Colonic mucosa (tissue), 4 donors: ENCODE data around the gene OR5B2. TPM values are rescaled to one million over a fixed set of nuclear protein-coding genes. Genes with fewer than 3 reads are reported as not detected.

ENCODE experiments used
- DNase-seq: peaks from one replicate; pipeline ENCODE4 v3.0.0-alpha.2; 2020
- H3K27ac ChIP-seq: fragments of 200-600 bp; one replicate; pipeline ENCODE4 v1.8.0; 2021
- H3K27me3 ChIP-seq: fragments of 200-600 bp; one replicate; pipeline ENCODE4 v1.8.0; 2021
- H3K36me3 ChIP-seq: fragments of 200-600 bp; one replicate; pipeline ENCODE4 v1.8.0; 2021
- H3K4me1 ChIP-seq: fragments of 200-600 bp; one replicate; pipeline ENCODE4 v1.8.0; 2021; ENCODE audit warnings: mild to moderate bottlenecking
- H3K4me3 ChIP-seq: fragments of 200-600 bp; one replicate; pipeline ENCODE4 v1.8.0; 2021
- H3K9ac ChIP-seq, 2 donors: one replicate each; pipeline ENCODE4 v1.7.0; 2013; ENCODE audit warnings: control low read depth in 2 of 2, low read depth in 2 of 2, low read length in 2 of 2
- H3K9me3 ChIP-seq: fragments of 200-600 bp; one replicate; pipeline ENCODE4 v1.8.0; 2021
- intact Hi-C: fragments of 100-400 bp; cut with DNase I; formaldehyde crosslinking; loops from one replicate; pipeline ENCODE4 v1.14.1; 2022
- total RNA-seq, 2 donors: library from RNA; stranded (reverse); fragmentation: NEBNext Ultra II Directional in 1 of 2; extraction: Animal tissue kit (Norgen Biotek cat#: 25700) in 1 of 2; gene quantifications; one replicate each; pipeline ENCODE4 v1.2.1, GENCODE V29; 2021
- TF ChIP-seq, protein P1 (sequence below): fragments of 200-600 bp; IDR thresholded peaks from one replicate; pipeline ENCODE4 v1.8.0; 2022; ENCODE audit warnings: antibody characterized with exemption, mild to moderate bottlenecking
- donor health status: healthy.
- donor health status: DM: no; HTN: no; CAD: no.
- donor health status: DM: no; HTN: no; CAD: no.

Gene OR5B2
- total RNA-seq, 2 donors from 2014 or later, result not detected

GRCh38 chr11:58444300-58444699 is 16.4 kb upstream of the OR5B2 start:
- no peak for DNase-seq
- Histone ChIP-seq H3K4me3 (no peak overlapping the region), H3K9ac (no peak overlapping the region), H3K36me3 (no peaks in the 10 kb centered on the region), H3K4me1 (no peaks in the 10 kb centered on the region), H3K9me3 (no peaks in the 10 kb centered on the region), H3K27ac (no peak overlapping the region), H3K27me3 (no peaks in the 10 kb centered on the region)
- TF ChIP-seq, protein P1, sequence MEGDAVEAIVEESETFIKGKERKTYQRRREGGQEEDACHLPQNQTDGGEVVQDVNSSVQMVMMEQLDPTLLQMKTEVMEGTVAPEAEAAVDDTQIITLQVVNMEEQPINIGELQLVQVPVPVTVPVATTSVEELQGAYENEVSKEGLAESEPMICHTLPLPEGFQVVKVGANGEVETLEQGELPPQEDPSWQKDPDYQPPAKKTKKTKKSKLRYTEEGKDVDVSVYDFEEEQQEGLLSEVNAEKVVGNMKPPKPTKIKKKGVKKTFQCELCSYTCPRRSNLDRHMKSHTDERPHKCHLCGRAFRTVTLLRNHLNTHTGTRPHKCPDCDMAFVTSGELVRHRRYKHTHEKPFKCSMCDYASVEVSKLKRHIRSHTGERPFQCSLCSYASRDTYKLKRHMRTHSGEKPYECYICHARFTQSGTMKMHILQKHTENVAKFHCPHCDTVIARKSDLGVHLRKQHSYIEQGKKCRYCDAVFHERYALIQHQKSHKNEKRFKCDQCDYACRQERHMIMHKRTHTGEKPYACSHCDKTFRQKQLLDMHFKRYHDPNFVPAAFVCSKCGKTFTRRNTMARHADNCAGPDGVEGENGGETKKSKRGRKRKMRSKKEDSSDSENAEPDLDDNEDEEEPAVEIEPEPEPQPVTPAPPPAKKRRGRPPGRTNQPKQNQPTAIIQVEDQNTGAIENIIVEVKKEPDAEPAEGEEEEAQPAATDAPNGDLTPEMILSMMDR, result no peak
- intact Hi-C loops, result no loop called here

DNA sequence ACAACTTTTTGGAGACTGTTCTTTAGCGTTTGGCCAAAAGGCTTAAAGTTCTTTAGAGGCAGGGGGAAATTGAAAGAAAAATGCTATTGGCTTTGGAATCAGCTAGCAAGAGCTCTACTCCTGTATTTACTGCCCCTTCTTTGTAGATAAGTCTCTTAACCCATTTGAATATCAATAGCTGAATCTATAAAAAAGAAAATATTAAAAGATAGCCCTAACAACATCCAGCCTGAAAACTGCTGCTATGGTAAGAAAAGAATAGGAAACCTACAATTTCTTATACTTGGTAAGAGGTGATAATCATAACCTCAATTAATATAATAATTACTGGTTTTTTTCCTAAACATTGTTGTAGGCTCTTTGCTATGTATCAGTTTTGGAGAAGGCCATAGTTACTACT is 14.2 kb upstream of the OR5B2 start, which contains the start of gene OR5B12:
Gene OR5B12, minus strand, starts transcription at position 101 of the 400 bp plus-strand sequence. CDS start 2,085 bp downstream, outside the sequence.
- TF ChIP-seq, protein P1, result no peak
- H3K9me3 ChIP-seq, result no peaks in the 10 kb centered on the region
- H3K9ac ChIP-seq, result no peak within 1 kb of the TSS
- intact Hi-C loops, result no loop called here
- no peak for DNase-seq
- H3K36me3 ChIP-seq, result no peaks in the 10 kb centered on the region
- H3K27me3 ChIP-seq, result no peaks in the 10 kb centered on the region
- H3K4me1 ChIP-seq, result no peaks in the 10 kb centered on the region
- H3K27ac ChIP-seq, result no peak within 1 kb of the TSS
- no peak within 1 kb of the TSS for H3K4me3 ChIP-seq

GRCh38 chr11:58438486-58438885 is 10.6 kb upstream of the OR5B2 start:
- H3K4me3 ChIP-seq, result no peak overlapping the region
- TF ChIP-seq, protein P1, result no peak
- intact Hi-C loops, result no loop called here

GRCh38 chr11:58434217-58434616 is 6.3 kb upstream of the OR5B2 start:
- TF ChIP-seq, protein P1, result no peak
- H3K9me3 ChIP-seq, result no peaks in the 10 kb centered on the region
- no peaks in the 10 kb centered on the region for H3K27me3 ChIP-seq
- H3K4me1 ChIP-seq, result no peaks in the 10 kb centered on the region
- H3K36me3 ChIP-seq, result no peaks in the 10 kb centered on the region
- no peak overlapping the region for H3K4me3 ChIP-seq
- no peak for DNase-seq
- no peak overlapping the region for H3K9ac ChIP-seq
- H3K27ac ChIP-seq, result no peak overlapping the region
- intact Hi-C loops, result no loop called here

More at GRCh38 chr11:58438486-58438885, 10.6 kb upstream of the OR5B2 start:
- H3K36me3 ChIP-seq, result no peaks in the 10 kb centered on the region
- no peak for DNase-seq
- H3K4me1 ChIP-seq, result no peaks in the 10 kb centered on the region
- H3K9me3 ChIP-seq, result no peaks in the 10 kb centered on the region
- H3K27me3 ChIP-seq, result no peaks in the 10 kb centered on the region
- no peak overlapping the region for H3K27ac ChIP-seq
- no peak overlapping the region for H3K9ac ChIP-seq

DNA sequence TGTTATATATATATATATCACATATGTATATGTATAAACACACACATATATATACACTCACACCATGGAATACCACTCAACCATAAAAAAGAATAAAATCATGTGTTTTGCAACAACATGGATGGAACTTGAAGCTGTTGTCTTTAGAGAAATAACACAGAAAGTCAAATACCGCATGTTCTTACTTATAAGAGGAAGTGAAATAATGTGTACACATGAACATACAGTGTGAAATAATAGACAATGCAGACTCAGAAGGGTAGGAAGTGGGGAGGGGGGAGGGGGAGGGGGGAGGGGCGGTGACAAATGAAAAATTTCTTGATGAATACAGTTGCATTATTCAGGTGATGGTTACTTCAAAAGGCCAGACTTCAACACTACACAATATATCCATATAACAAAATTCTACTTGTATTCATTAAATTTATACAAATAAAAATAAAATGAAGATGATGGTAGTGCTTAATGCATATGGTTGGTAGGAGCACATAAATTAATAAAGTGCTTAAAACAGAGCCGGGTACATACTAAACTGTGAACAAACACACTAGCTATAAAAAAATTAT is 5.8 kb upstream of the OR5B2 start:
- Histone ChIP-seq H3K4me1 (no peaks in the 10 kb centered on the region), H3K4me3 (no peak overlapping the region), H3K9ac (no peak overlapping the region), H3K36me3 (no peaks in the 10 kb centered on the region), H3K27ac (no peak overlapping the region), H3K27me3 (no peaks in the 10 kb centered on the region), H3K9me3 (no peaks in the 10 kb centered on the region)
- DNase-seq, result no peak
- intact Hi-C loops, result no loop called here
- TF ChIP-seq, protein P1, result no peak
